Activated CD4-positive, alpha-beta memory T cell treated with anti-CD3 and anti-CD28 coated beads for 36 hours (primary cell): ENCODE results near the gene AMH. TPM values are rescaled to one million over a fixed set of nuclear protein-coding genes. Genes with fewer than 3 reads are reported as not detected.

Source experiments
- CTCF ChIA-PET: fragments of 350-600 bp; sonication (Branson Sonifier 250); formaldehyde crosslinking; loops from one replicate; lab custom pipeline; 2021; ENCODE audit warnings: antibody characterized with exemption, inconsistent platforms; lab: Charles Lee
- POLR2A ChIA-PET: fragments of 350-600 bp; sonication (Branson Sonifier 250); formaldehyde crosslinking; loops from one replicate; lab custom pipeline; 2021; ENCODE audit warnings: antibody characterized with exemption; lab: Charles Lee
- DNase-seq: peaks from one replicate; pipeline ENCODE4 v3.0.0-alpha.2; 2020
- H3K27ac Mint-ChIP-seq: one replicate; pipeline ENCODE4 v1.8.0; 2021; ENCODE audit warnings: mixed read lengths
- H3K27me3 Mint-ChIP-seq: one replicate; pipeline ENCODE4 v1.8.0; 2021; ENCODE audit warnings: mixed read lengths
- H3K36me3 Mint-ChIP-seq: one replicate; pipeline ENCODE4 v1.8.0; 2021; ENCODE audit warnings: mixed read lengths
- H3K4me1 Mint-ChIP-seq: one replicate; pipeline ENCODE4 v1.8.0; 2021; ENCODE audit warnings: low read depth, mixed read lengths
- H3K4me3 Mint-ChIP-seq: one replicate; pipeline ENCODE4 v1.8.0; 2021; ENCODE audit warnings: mild to moderate bottlenecking, mixed read lengths
- H3K9me3 Mint-ChIP-seq: one replicate; pipeline ENCODE4 v1.8.0; 2021; ENCODE audit warnings: mixed read lengths
- intact Hi-C: fragments of 100-400 bp; cut with micrococcal nuclease; formaldehyde crosslinking; loops from one replicate; pipeline ENCODE4 v1.15.1; 2023
- total RNA-seq, 2 experiments: library from RNA; stranded (reverse); gene quantifications; one replicate each; pipeline ENCODE4 v1.2.3, GENCODE V29; 2021

Gene AMH
- total RNA-seq, 2 experiments from 2014 or later, result 2.8 to 3.4 TPM

- peaks cover 4% of the 10 kb centered on the region for H3K27me3 Mint-ChIP-seq
These were observed 11.3 kb upstream of the AMH start for GRCh38 chr19:2237869-2238153.

DNA sequence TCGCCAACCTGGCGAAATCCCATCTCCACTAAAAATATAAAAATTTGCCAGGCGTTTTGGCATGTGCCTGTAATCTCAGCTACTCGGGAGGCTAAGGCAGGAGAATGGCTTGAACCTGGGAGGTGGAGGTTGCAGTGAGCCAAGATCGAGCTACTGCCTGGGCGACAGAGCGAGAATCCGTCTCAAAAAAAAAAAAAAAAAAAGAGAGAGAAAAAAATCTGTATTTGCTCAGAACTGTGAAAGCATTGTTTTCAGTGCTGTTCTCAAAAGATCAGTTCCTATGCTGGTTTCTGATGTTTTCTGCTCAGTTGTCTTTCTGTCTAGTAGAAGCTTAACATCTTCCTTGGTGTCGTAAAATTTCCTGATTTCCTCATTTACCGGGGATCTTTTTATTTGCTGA, 9.9 kb upstream of the AMH start:
- peaks cover 4% of the 10 kb centered on the region for H3K27me3 Mint-ChIP-seq

More at GRCh38 chr19:2237869-2238153, 11.3 kb upstream of the AMH start:
- ChIA-PET CTCF (interaction anchor here (1.7 to 7.8 kb wide), 4 partner anchors 23 to 82 kb away, joined by 4 to 58 read pairs (median 26); no protein-coding TSS in a partner anchor), POLR2A (interaction anchor here (0.9 to 1.4 kb wide), 8 partner anchors 13 to 195 kb away, joined by 3 to 6 read pairs (median 4); no protein-coding TSS in a partner anchor)
- Mint-ChIP-seq H3K9me3 (no peaks in the 10 kb centered on the region), H3K4me1 (peaks cover 65% of the 10 kb centered on the region), H3K4me3 (peak overlapping the region; percentile 97), H3K27ac (peak overlapping the region; percentile 95), H3K36me3 (peaks cover 59% of the 10 kb centered on the region)
- intact Hi-C loops, result loop anchor here (5.0 kb wide), 1 partner anchor 86 kb away; the partner anchor contains the start of gene AP3D1
- DNase-seq, result no peak

GRCh38 chr19:2239771-2240770, 9.1 kb upstream of the AMH start:
- Mint-ChIP-seq H3K4me3 (peak overlapping the region; percentile 97), H3K4me1 (peaks cover 53% of the 10 kb centered on the region), H3K27ac (peak overlapping the region; percentile 95), H3K27me3 (peaks cover 4% of the 10 kb centered on the region), H3K36me3 (peaks cover 58% of the 10 kb centered on the region), H3K9me3 (no peaks in the 10 kb centered on the region)
- CTCF ChIA-PET, result interaction anchor here (0.6 to 7.8 kb wide), 10 partner anchors 12 to 371 kb away, joined by 3 to 58 read pairs (median 4); no protein-coding TSS in a partner anchor
- POLR2A ChIA-PET, result interaction anchor here (1.0 to 2.3 kb wide), 5 partner anchors 11 to 88 kb away, joined by 3 to 10 read pairs (median 4); partner anchors contain the start of gene AP3D1
- DNase-seq, result peak; percentile 50
- intact Hi-C loops, result loop anchor here (5.0 kb wide), 1 partner anchor 88 kb away; the partner anchor contains the start of gene AP3D1

More for the DNA sequence above, 9.9 kb upstream of the AMH start:
- no peak for DNase-seq
- CTCF ChIA-PET, result interaction anchor here (1.1 to 7.8 kb wide), 7 partner anchors 12 to 155 kb away, joined by 3 to 58 read pairs (median 4); no protein-coding TSS in a partner anchor
- peak overlapping the region; percentile 95 for H3K27ac Mint-ChIP-seq
- POLR2A ChIA-PET, result interaction anchor here (1.0 to 2.3 kb wide), 4 partner anchors 12 to 197 kb away, joined by 3 to 10 read pairs (median 5); no protein-coding TSS in a partner anchor
- peak overlapping the region; percentile 97 for H3K4me3 Mint-ChIP-seq
- peaks cover 52% of the 10 kb centered on the region for H3K36me3 Mint-ChIP-seq
- H3K9me3 Mint-ChIP-seq, result no peaks in the 10 kb centered on the region
- intact Hi-C loops, result loop anchor here (5.0 kb wide), 1 partner anchor 87 kb away; the partner anchor contains the start of gene AP3D1
- H3K4me1 Mint-ChIP-seq, result peaks cover 61% of the 10 kb centered on the region

GRCh38 chr19:2240881-2241760, 8.0 kb upstream of the AMH start:
- Mint-ChIP-seq H3K27ac (peak overlapping the region; percentile 39), H3K36me3 (peaks cover 64% of the 10 kb centered on the region), H3K4me3 (peak overlapping the region; percentile 97), H3K27me3 (peaks cover 4% of the 10 kb centered on the region), H3K4me1 (peaks cover 50% of the 10 kb centered on the region), H3K9me3 (no peaks in the 10 kb centered on the region)
- ChIA-PET CTCF (interaction anchor here (0.6 to 7.8 kb wide), 7 partner anchors 11 to 370 kb away, joined by 3 to 58 read pairs (median 5); no protein-coding TSS in a partner anchor), POLR2A (interaction anchor here (1.2 to 2.3 kb wide), 4 partner anchors 19 to 89 kb away, joined by 3 to 10 read pairs (median 4); partner anchors contain the start of gene AP3D1)
- intact Hi-C loops, result no loop called here
- DNase-seq, result no peak

DNA sequence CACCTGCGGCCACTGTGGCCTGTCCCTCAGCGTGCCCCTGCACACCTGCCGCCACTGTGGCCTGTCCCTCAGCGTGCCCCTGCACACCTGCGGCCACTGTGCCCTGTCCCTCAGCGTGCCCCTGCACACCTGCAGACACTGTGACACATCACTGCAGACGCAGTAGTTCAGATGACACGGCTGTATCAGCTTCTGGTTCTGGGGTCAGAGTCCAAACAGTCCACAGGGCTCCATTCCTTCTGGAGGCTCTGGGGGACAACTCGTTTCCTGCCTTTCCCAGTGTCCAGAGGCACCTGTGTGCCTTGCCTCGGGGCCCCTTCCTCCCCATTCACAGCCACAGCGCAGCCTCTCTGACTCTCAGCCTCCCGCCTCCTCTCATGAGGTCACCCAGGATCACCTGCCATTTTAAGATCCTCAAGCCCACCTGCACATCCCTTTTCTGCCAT, 7.0 kb upstream of the AMH start:
- no peaks in the 10 kb centered on the region for H3K9me3 Mint-ChIP-seq
- no peaks in the 10 kb centered on the region for H3K27me3 Mint-ChIP-seq
- H3K4me3 Mint-ChIP-seq, result no peak overlapping the region
- intact Hi-C loops, result no loop called here
- peaks cover 50% of the 10 kb centered on the region for H3K4me1 Mint-ChIP-seq
- DNase-seq, result no peak
- ChIA-PET CTCF (interaction anchor here (0.7 to 7.8 kb wide), 2 partner anchors 19 to 86 kb away, joined by 3 to 58 read pairs; no protein-coding TSS in a partner anchor), POLR2A (interaction anchor here (1.2 kb wide), 1 partner anchor 18 kb away, joined by 3 read pairs; no protein-coding TSS in a partner anchor)
- H3K36me3 Mint-ChIP-seq, result peaks cover 64% of the 10 kb centered on the region
- no peak overlapping the region for H3K27ac Mint-ChIP-seq

DNA sequence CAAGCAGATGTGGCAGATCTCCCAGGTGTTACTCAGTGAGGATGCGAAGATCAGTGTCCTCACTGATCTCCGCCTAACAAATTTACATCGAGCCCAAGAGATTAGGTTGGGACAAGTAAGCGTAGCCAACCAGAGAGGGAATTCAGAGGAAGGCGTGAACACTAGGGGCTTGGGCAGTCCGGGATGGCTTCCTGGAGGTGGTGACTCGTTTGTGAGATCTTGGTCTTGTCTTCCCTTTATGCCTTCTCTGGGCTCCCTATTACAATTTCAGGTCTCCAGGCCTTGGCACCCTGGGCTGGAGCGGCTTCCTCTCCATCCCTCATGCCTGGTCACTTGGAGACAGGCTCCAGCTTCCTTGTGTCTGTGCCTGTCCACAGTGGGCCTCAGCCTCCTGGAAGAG, 6.3 kb upstream of the AMH start:
- H3K9me3 Mint-ChIP-seq, result no peaks in the 10 kb centered on the region
- no peaks in the 10 kb centered on the region for H3K27me3 Mint-ChIP-seq
- intact Hi-C loops, result no loop called here
- peaks cover 47% of the 10 kb centered on the region for H3K4me1 Mint-ChIP-seq
- DNase-seq, result no peak
- peaks cover 59% of the 10 kb centered on the region for H3K36me3 Mint-ChIP-seq
- ChIA-PET CTCF (interaction anchor here (7.8 kb wide), 1 partner anchor 18 kb away, joined by 58 read pairs; no protein-coding TSS in a partner anchor), POLR2A (no interaction called here)
- no peak overlapping the region for H3K27ac Mint-ChIP-seq
- H3K4me3 Mint-ChIP-seq, result no peak overlapping the region

- H3K4me3 Mint-ChIP-seq, result no peak overlapping the region
- H3K36me3 Mint-ChIP-seq, result peaks cover 52% of the 10 kb centered on the region
- peaks cover 40% of the 10 kb centered on the region for H3K4me1 Mint-ChIP-seq
- POLR2A ChIA-PET, result no interaction called here
- no peak overlapping the region for H3K27ac Mint-ChIP-seq
- intact Hi-C loops, result no loop called here
- H3K9me3 Mint-ChIP-seq, result no peaks in the 10 kb centered on the region
- DNase-seq, result no peak
- CTCF ChIA-PET, result interaction anchor here (7.8 kb wide), 1 partner anchor 17 kb away, joined by 58 read pairs; no protein-coding TSS in a partner anchor
- no peaks in the 10 kb centered on the region for H3K27me3 Mint-ChIP-seq
These were observed 5.6 kb upstream of the AMH start for GRCh38 chr19:2243274-2244124.

DNA sequence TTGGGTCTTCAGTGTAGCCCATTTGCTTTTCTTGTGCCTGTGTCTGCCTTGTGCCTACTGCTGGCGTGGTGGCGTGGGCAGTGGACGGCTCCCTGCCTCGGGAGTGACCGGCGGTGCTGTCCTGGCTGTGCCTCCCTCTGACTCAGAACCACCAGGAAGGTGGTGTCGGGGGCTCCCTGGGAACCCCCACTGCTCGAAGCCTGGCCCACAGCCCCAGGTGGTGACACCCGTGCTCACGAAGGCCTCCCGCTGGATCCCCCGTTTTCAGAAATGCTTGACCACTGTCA, 5.1 kb upstream of the AMH start:
- Mint-ChIP-seq H3K4me1 (peaks cover 35% of the 10 kb centered on the region), H3K4me3 (no peak overlapping the region), H3K9me3 (no peaks in the 10 kb centered on the region), H3K36me3 (peaks cover 46% of the 10 kb centered on the region), H3K27me3 (no peaks in the 10 kb centered on the region), H3K27ac (no peak overlapping the region)
- no peak for DNase-seq
- intact Hi-C loops, result no loop called here
- ChIA-PET POLR2A (no interaction called here), CTCF (interaction anchor here (7.8 kb wide), 1 partner anchor 17 kb away, joined by 58 read pairs; no protein-coding TSS in a partner anchor)

DNA sequence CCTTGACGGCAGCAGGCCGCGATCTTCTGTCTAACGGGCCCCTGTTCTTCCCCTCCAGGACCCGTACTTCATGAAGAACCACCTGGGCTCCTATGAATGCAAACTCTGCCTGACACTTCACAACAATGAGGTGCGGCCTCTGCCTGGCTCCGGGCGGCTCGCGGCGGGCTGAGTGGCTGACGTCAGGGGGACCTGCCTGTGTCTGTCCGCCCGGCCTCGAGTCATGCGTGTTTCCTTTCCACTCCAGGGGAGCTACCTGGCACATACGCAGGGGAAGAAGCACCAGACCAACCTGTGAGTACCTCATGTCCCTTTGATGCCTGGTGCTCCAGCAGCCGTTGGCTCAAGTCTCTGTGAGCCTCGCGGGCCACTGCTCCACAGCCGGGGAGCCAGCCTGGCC, 4.6 kb upstream of the AMH start:
- H3K4me3 Mint-ChIP-seq, result no peak overlapping the region
- no peaks in the 10 kb centered on the region for H3K27me3 Mint-ChIP-seq
- intact Hi-C loops, result no loop called here
- CTCF ChIA-PET, result interaction anchor here (0.6 to 7.8 kb wide), 2 partner anchors 16 to 47 kb away, joined by 3 to 58 read pairs; no protein-coding TSS in a partner anchor
- peaks cover 30% of the 10 kb centered on the region for H3K4me1 Mint-ChIP-seq
- H3K9me3 Mint-ChIP-seq, result no peaks in the 10 kb centered on the region
- H3K36me3 Mint-ChIP-seq, result peaks cover 42% of the 10 kb centered on the region
- POLR2A ChIA-PET, result no interaction called here
- H3K27ac Mint-ChIP-seq, result no peak overlapping the region
- no peak for DNase-seq

DNA sequence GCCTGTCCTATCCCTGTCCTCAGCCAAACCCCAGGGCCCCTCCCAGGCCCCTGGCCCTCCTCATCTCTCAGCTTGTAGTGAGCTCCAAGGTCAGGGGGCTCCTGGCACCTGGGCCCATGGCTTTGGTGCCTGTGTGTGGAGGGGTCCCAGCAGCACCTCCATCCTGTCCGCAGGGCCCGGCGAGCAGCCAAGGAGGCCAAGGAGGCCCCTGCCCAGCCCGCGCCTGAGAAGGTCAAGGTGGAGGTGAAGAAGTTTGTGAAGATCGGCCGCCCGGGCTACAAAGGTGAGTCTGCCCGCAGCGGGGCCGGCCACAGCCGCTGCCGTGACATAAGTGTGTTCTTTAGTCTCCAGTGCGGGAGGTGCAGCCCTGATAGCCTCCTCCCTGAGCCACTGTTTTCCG, 3.9 kb upstream of the AMH start:
- ChIA-PET CTCF (interaction anchor here (0.6 kb wide), 1 partner anchor 46 kb away, joined by 3 read pairs; no protein-coding TSS in a partner anchor), POLR2A (no interaction called here)
- intact Hi-C loops, result no loop called here
- Mint-ChIP-seq H3K9me3 (no peaks in the 10 kb centered on the region), H3K4me3 (no peak overlapping the region), H3K4me1 (peaks cover 27% of the 10 kb centered on the region), H3K36me3 (peaks cover 38% of the 10 kb centered on the region), H3K27ac (no peak overlapping the region), H3K27me3 (peaks cover 2% of the 10 kb centered on the region)
- no peak for DNase-seq
